SK-N-SH (cell line): Measurements from ENCODE around the gene RBM18.

Experiments
- CHD2 ChIP-seq: fragments of 150-350 bp; IDR thresholded peaks from 2 replicates; pipeline ENCODE4 v1.6.1; 2018; ENCODE audit warnings: low read length; ENCODE audit not compliant: partially characterized antibody
- CTCF ChIP-seq: fragments of 200-600 bp; sonication (generic); IDR thresholded peaks from 2 replicates; pipeline ENCODE4 v1.6.1; 2017; ENCODE audit warnings: antibody characterized with exemption, mild to moderate bottlenecking, moderate library complexity
- ELF1 ChIP-seq: IDR thresholded peaks from 2 replicates; pipeline ENCODE4 v1.4.0; 2012
- EP300 ChIP-seq, 2 experiments: IDR thresholded peaks; 2 replicates each; pipeline versions ENCODE4 v1.4.0 to v1.6.1; 2012; ENCODE audit warnings: borderline replicate concordance in 1 of 2, low read depth in 1 of 2, low read length in 1 of 2
- EZH2phosphoT487 ChIP-seq: fragments of 200-600 bp; sonication (generic); IDR thresholded peaks from 2 replicates; pipeline ENCODE4 v1.6.1; 2017; ENCODE audit warnings: low read depth, mixed run types, mild to moderate bottlenecking, antibody characterized with exemption, moderate library complexity, borderline replicate concordance
- FOSL2 ChIP-seq: IDR thresholded peaks from 2 replicates; pipeline ENCODE4 v1.4.0; 2012; ENCODE audit warnings: low read depth, mild to moderate bottlenecking, moderate library complexity, borderline replicate concordance
- GATA2 ChIP-seq: sonication (generic); formaldehyde crosslinking; IDR thresholded peaks from 2 replicates; pipeline ENCODE4 v1.5.0; 2020; ENCODE audit warnings: mild to moderate bottlenecking, missing genetic modification reagents
- RFX5 ChIP-seq: IDR thresholded peaks from 2 replicates; pipeline ENCODE4 v1.6.1; 2012; ENCODE audit warnings: mild to moderate bottlenecking, improper control_type of control experiment, low read length
- SIN3A ChIP-seq: IDR thresholded peaks from 2 replicates; pipeline ENCODE4 v1.6.1; 2012; ENCODE audit warnings: low read depth, mild to moderate bottlenecking, low read length, moderate library complexity, borderline replicate concordance
- TCF12 ChIP-seq: IDR thresholded peaks from 2 replicates; pipeline ENCODE4 v1.4.0; 2012
- USF2 ChIP-seq: fragments of 150-350 bp; IDR thresholded peaks from 2 replicates; pipeline ENCODE4 v1.6.1; 2017; ENCODE audit warnings: antibody characterized with exemption, low read length, low read depth, borderline replicate concordance
- TF ChIP-seq, protein P1 (sequence below): IDR thresholded peaks from 2 replicates; pipeline ENCODE4 v1.6.1; 2012; ENCODE audit warnings: mild to moderate bottlenecking, low read depth, low read length, moderate library complexity
- TF ChIP-seq, protein P2 (sequence below): IDR thresholded peaks from 2 replicates; pipeline ENCODE4 v1.4.0; 2012; ENCODE audit warnings: low read depth
- TF ChIP-seq, protein P3 (sequence below): IDR thresholded peaks from 2 replicates; pipeline ENCODE4; 2012

GRCh38 chr9:122222791-122223190, 41.8 kb downstream of the RBM18 start:
- TF ChIP-seq, protein P1, sequence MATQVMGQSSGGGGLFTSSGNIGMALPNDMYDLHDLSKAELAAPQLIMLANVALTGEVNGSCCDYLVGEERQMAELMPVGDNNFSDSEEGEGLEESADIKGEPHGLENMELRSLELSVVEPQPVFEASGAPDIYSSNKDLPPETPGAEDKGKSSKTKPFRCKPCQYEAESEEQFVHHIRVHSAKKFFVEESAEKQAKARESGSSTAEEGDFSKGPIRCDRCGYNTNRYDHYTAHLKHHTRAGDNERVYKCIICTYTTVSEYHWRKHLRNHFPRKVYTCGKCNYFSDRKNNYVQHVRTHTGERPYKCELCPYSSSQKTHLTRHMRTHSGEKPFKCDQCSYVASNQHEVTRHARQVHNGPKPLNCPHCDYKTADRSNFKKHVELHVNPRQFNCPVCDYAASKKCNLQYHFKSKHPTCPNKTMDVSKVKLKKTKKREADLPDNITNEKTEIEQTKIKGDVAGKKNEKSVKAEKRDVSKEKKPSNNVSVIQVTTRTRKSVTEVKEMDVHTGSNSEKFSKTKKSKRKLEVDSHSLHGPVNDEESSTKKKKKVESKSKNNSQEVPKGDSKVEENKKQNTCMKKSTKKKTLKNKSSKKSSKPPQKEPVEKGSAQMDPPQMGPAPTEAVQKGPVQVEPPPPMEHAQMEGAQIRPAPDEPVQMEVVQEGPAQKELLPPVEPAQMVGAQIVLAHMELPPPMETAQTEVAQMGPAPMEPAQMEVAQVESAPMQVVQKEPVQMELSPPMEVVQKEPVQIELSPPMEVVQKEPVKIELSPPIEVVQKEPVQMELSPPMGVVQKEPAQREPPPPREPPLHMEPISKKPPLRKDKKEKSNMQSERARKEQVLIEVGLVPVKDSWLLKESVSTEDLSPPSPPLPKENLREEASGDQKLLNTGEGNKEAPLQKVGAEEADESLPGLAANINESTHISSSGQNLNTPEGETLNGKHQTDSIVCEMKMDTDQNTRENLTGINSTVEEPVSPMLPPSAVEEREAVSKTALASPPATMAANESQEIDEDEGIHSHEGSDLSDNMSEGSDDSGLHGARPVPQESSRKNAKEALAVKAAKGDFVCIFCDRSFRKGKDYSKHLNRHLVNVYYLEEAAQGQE = no peak
- TF ChIP-seq CTCF (no peak), GATA2 (CRISPR knock-in tag) (no peak), ELF1 (no peak), EP300 (IDR thresholded peaks at IDR 0.05; ENCODE audit: borderline replicate concordance in 1 of 2, low read depth in 1 of 2, low read length in 1 of 2) (no peak), EZH2phosphoT487 (no peak), CHD2 (no peak), USF2 (no peak), RFX5 (no peak), TCF12 (no peak), FOSL2 (no peak), SIN3A (no peak)
- TF ChIP-seq, protein P2, sequence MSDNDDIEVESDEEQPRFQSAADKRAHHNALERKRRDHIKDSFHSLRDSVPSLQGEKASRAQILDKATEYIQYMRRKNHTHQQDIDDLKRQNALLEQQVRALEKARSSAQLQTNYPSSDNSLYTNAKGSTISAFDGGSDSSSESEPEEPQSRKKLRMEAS = no peak
- TF ChIP-seq, protein P3, sequence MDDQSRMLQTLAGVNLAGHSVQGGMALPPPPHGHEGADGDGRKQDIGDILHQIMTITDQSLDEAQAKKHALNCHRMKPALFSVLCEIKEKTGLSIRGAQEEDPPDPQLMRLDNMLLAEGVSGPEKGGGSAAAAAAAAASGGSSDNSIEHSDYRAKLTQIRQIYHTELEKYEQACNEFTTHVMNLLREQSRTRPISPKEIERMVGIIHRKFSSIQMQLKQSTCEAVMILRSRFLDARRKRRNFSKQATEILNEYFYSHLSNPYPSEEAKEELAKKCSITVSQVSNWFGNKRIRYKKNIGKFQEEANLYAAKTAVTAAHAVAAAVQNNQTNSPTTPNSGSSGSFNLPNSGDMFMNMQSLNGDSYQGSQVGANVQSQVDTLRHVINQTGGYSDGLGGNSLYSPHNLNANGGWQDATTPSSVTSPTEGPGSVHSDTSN = no peak
